GM12874 (cell line): ENCODE results near the gene AGPAT4.

Source experiments
- CTCF ChIP-seq: IDR thresholded peaks from 2 replicates; pipeline ENCODE4 v1.5.1; 2011; ENCODE audit warnings: low read depth, mild to moderate bottlenecking, control low read depth, low read length, moderate library complexity; ENCODE audit not compliant: insufficient read depth

AGPAT4 gene

GRCh38 chr6:161115468-161115867 is 158.4 kb downstream of the AGPAT4 start:
- TF ChIP-seq CTCF: no peak

- TF ChIP-seq CTCF: no peak
These were observed 162.6 kb downstream of the AGPAT4 start for GRCh38 chr6:161111261-161111660.

GRCh38 chr6:161110028-161110779 is 163.7 kb downstream of the AGPAT4 start:
- TF ChIP-seq CTCF: no peak

GRCh38 chr6:161109366-161109765 is 164.5 kb downstream of the AGPAT4 start:
- TF ChIP-seq CTCF: no peak

- no peak for TF ChIP-seq CTCF
These were observed 164.9 kb downstream of the AGPAT4 start for GRCh38 chr6:161108916-161109315.

GRCh38 chr6:161107779-161108730 is 165.8 kb downstream of the AGPAT4 start:
- no peak for TF ChIP-seq CTCF

GRCh38 chr6:161105408-161105807 is 168.5 kb downstream of the AGPAT4 start:
- no peak for TF ChIP-seq CTCF
